GM04503 (cell line): ENCODE data around the gene FMR1NB.

ENCODE experiments used
- DNase-seq: peaks from one replicate; pipeline ENCODE4 v3.0.0-alpha.2; 2012; ENCODE audit warnings: low read depth

The FMR1NB gene

GRCh38 chrX:148070504-148070877, 89.4 kb downstream of the FMR1NB start:
- no peak for DNase-seq
